Neural crest cell (in vitro differentiated cells): ENCODE data around the gene PDHX. TPM values are rescaled to one million over a fixed set of nuclear protein-coding genes. Genes with fewer than 3 reads are reported as not detected.
A peak's percentile ranks its signal among the peaks of the same experiment; 100 is the strongest.
"Not testable (repeated sequence)": the region's sequence is repeated elsewhere in the genome, so short reads cannot be mapped to it uniquely, and the experiment has no call there.

Experiments
- DNase-seq: peaks from one replicate; pipeline ENCODE4 v3.0.0; 2021; ENCODE audit warnings: low read depth, mixed read lengths, low spot score
- H3K27ac Mint-ChIP-seq: one replicate; pipeline ENCODE4 v1.8.0; 2021; ENCODE audit warnings: mild to moderate bottlenecking, mixed read lengths; ENCODE audit not compliant: unreplicated experiment
- H3K27me3 Mint-ChIP-seq: 2 replicates; pipeline ENCODE4 v1.8.0; 2021; ENCODE audit warnings: low read depth, mild to moderate bottlenecking, mixed read lengths
- H3K36me3 Mint-ChIP-seq: 2 replicates; pipeline ENCODE4 v1.8.0; 2021; ENCODE audit warnings: low read depth, mild to moderate bottlenecking, mixed read lengths
- H3K4me1 Mint-ChIP-seq: 2 replicates; pipeline ENCODE4 v1.8.0; 2021; ENCODE audit warnings: mixed read lengths
- H3K4me3 Mint-ChIP-seq: one replicate; pipeline ENCODE4 v1.8.0; 2021; ENCODE audit warnings: mild to moderate bottlenecking, mixed read lengths
- H3K9me3 Mint-ChIP-seq: 2 replicates; pipeline ENCODE4 v1.8.0; 2021; ENCODE audit warnings: mixed read lengths
- CTCF ChIP-seq: fragments of 200-600 bp; sonication (generic); conservative IDR thresholded peaks from 2 replicates; pipeline ENCODE4 v1.5.0; 2021; ENCODE audit warnings: antibody characterized with exemption, mild to moderate bottlenecking
- total RNA-seq: library from RNA; stranded (reverse); gene quantifications from 2 replicates; pipeline ENCODE4 v1.2.1, GENCODE V29; 2021

The PDHX gene
- total RNA-seq, 1 donor from 2014 or later, result 38.6 TPM

- Mint-ChIP-seq H3K9me3 (peaks cover 9% of the 10 kb centered on the region), H3K4me3 (no peak overlapping the region), H3K27me3 (no peaks in the 10 kb centered on the region), H3K4me1 (peaks cover 15% of the 10 kb centered on the region), H3K27ac (no peak overlapping the region), H3K36me3 (peaks cover 36% of the 10 kb centered on the region)
- no peak for DNase-seq
- no peak for TF ChIP-seq CTCF
These were observed 5.6 kb upstream of the PDHX start for GRCh38 chr11:34910817-34911216.

GRCh38 chr11:34911676-34912075 lies 4.7 kb upstream of the PDHX start:
- no peak for TF ChIP-seq CTCF
- H3K36me3 Mint-ChIP-seq, result peaks cover 28% of the 10 kb centered on the region
- H3K9me3 Mint-ChIP-seq, result peaks cover 6% of the 10 kb centered on the region
- H3K4me3 Mint-ChIP-seq, result no peak overlapping the region
- DNase-seq, result no peak
- H3K27ac Mint-ChIP-seq, result no peak overlapping the region
- no peaks in the 10 kb centered on the region for H3K27me3 Mint-ChIP-seq
- peaks cover 16% of the 10 kb centered on the region for H3K4me1 Mint-ChIP-seq

- not testable (repeated sequence) for H3K27me3 Mint-ChIP-seq, H3K27ac Mint-ChIP-seq, DNase-seq, H3K9me3 Mint-ChIP-seq
- Mint-ChIP-seq H3K36me3 (peaks cover 20% of the 10 kb centered on the region), H3K4me1 (peaks cover 33% of the 10 kb centered on the region), H3K4me3 (peak overlapping the region; percentile 7)
These were observed 2.9 kb upstream of the PDHX start for GRCh38 chr11:34913556-34913955.

GRCh38 chr11:34915136-34916014 lies 1.0 kb upstream of the PDHX start:
- peaks cover 20% of the 10 kb centered on the region for H3K36me3 Mint-ChIP-seq
- no peaks in the 10 kb centered on the region for H3K27me3 Mint-ChIP-seq
- TF ChIP-seq CTCF, result no peak
- peaks cover 34% of the 10 kb centered on the region for H3K4me1 Mint-ChIP-seq
- H3K27ac Mint-ChIP-seq, result peak overlapping the region; percentile 100
- DNase-seq, result no peak
- peaks cover 4% of the 10 kb centered on the region for H3K9me3 Mint-ChIP-seq
- peak overlapping the region; percentile 100 for H3K4me3 Mint-ChIP-seq

GRCh38 chr11:34916843-34917770 lies 689 bp downstream of the PDHX start:
- H3K27ac Mint-ChIP-seq, result peak overlapping the region; percentile 99
- peaks cover 34% of the 10 kb centered on the region for H3K4me1 Mint-ChIP-seq
- peaks cover 4% of the 10 kb centered on the region for H3K9me3 Mint-ChIP-seq
- H3K36me3 Mint-ChIP-seq, result peaks cover 20% of the 10 kb centered on the region
- no peaks in the 10 kb centered on the region for H3K27me3 Mint-ChIP-seq
- DNase-seq, result no peak
- H3K4me3 Mint-ChIP-seq, result peak overlapping the region; percentile 100
- TF ChIP-seq CTCF, result no peak
